ENCODE results near the gene CPD. TPM values are rescaled to one million over a fixed set of nuclear protein-coding genes. Genes with fewer than 3 reads are reported as not detected.

CPD gene
- total RNA-seq, 2 donors from 2014 or later, result 55.2 to 109 TPM

- no peak overlapping the region for H3K4me3 ChIP-seq
- no peaks in the 10 kb centered on the region for H3K36me3 ChIP-seq
- no peak for TF ChIP-seq CTCF (IDR thresholded peaks at IDR 0.05)
- DNase-seq (ENCODE audit: low spot score) (no peak), ATAC-seq (ENCODE audit: insufficient number of reproducible peaks, low FRiP score, low read depth) (no peak)
- H3K27me3 ChIP-seq (replicated peaks; ENCODE audit: insufficient read depth), result no peaks in the 10 kb centered on the region
- H3K9me3 ChIP-seq, result peaks cover 9% of the 10 kb centered on the region
- H3K4me1 ChIP-seq (ENCODE audit: control insufficient read depth in 1 of 2, low read depth in 2 of 2), result no peaks in the 10 kb centered on the region
- H3K27ac ChIP-seq, result no peak overlapping the region
Observed at GRCh38 chr17:30366536-30366935, 12.2 kb upstream of the CPD start.

GRCh38 chr17:30368912-30369720, 9.6 kb upstream of the CPD start:
- no peak for TF ChIP-seq CTCF (IDR thresholded peaks at IDR 0.05)
- H3K27ac ChIP-seq, result no peak overlapping the region

GRCh38 chr17:30369995-30370394, 8.7 kb upstream of the CPD start:
- Histone ChIP-seq H3K27me3 (replicated peaks; ENCODE audit: insufficient read depth) (no peaks in the 10 kb centered on the region), H3K9me3 (no peaks in the 10 kb centered on the region), H3K36me3 (no peaks in the 10 kb centered on the region), H3K4me1 (ENCODE audit: control insufficient read depth in 1 of 2, low read depth in 2 of 2) (no peaks in the 10 kb centered on the region), H3K4me3 (no peak overlapping the region), H3K27ac (no peak overlapping the region)
- ATAC-seq (ENCODE audit: insufficient number of reproducible peaks, low FRiP score, low read depth) (no peak), DNase-seq (ENCODE audit: low spot score) (no peak)
- TF ChIP-seq CTCF (IDR thresholded peaks at IDR 0.05), result no peak

More at GRCh38 chr17:30368912-30369720, 9.6 kb upstream of the CPD start:
- ATAC-seq (ENCODE audit: insufficient number of reproducible peaks, low FRiP score, low read depth) (no peak), DNase-seq (ENCODE audit: low spot score) (no peak)
- Histone ChIP-seq H3K9me3 (no peaks in the 10 kb centered on the region), H3K4me1 (ENCODE audit: control insufficient read depth in 1 of 2, low read depth in 2 of 2) (no peaks in the 10 kb centered on the region), H3K4me3 (no peak overlapping the region), H3K36me3 (no peaks in the 10 kb centered on the region), H3K27me3 (replicated peaks; ENCODE audit: insufficient read depth) (no peaks in the 10 kb centered on the region)

GRCh38 chr17:30372755-30373154, 6.0 kb upstream of the CPD start:
- no peak for ATAC-seq (ENCODE audit: insufficient number of reproducible peaks, low FRiP score, low read depth)
- TF ChIP-seq CTCF (IDR thresholded peaks at IDR 0.05), result no peak
- DNase-seq (ENCODE audit: low spot score), result no peak
- H3K36me3 ChIP-seq, result no peaks in the 10 kb centered on the region
- no peak overlapping the region for H3K4me3 ChIP-seq
- H3K9me3 ChIP-seq, result no peaks in the 10 kb centered on the region
- peaks cover 0 to under 1% of the 10 kb centered on the region in 2 donors for H3K4me1 ChIP-seq (ENCODE audit: control insufficient read depth in 1 of 2, low read depth in 2 of 2)
- H3K27me3 ChIP-seq (replicated peaks; ENCODE audit: insufficient read depth), result no peaks in the 10 kb centered on the region
- no peak overlapping the region for H3K27ac ChIP-seq

GRCh38 chr17:30375661-30376060, 3.1 kb upstream of the CPD start:
- H3K36me3 ChIP-seq, result no peaks in the 10 kb centered on the region
- no peak overlapping the region for H3K4me3 ChIP-seq
- H3K9me3 ChIP-seq, result no peaks in the 10 kb centered on the region
- no peak for TF ChIP-seq CTCF (IDR thresholded peaks at IDR 0.05)
- no peak for DNase-seq (ENCODE audit: low spot score)
- no peak overlapping the region for H3K27ac ChIP-seq
- H3K27me3 ChIP-seq (replicated peaks; ENCODE audit: insufficient read depth), result no peaks in the 10 kb centered on the region
- ATAC-seq (ENCODE audit: insufficient number of reproducible peaks, low FRiP score, low read depth), result no peak
- peaks cover 0 to 15% of the 10 kb centered on the region in 2 donors for H3K4me1 ChIP-seq (ENCODE audit: control insufficient read depth in 1 of 2, low read depth in 2 of 2)

Data from thoracic aorta (tissue), 2 donors.